HepG2 (cell line): ENCODE results near the gene SLC45A3. TPM values are rescaled to one million over a fixed set of nuclear protein-coding genes. Genes with fewer than 3 reads are reported as not detected.
A peak's percentile ranks its signal among the peaks of the same experiment; 100 is the strongest.

Source experiments
- CCDC6 ChIP-seq: sonication (generic); formaldehyde crosslinking; IDR thresholded peaks from 2 replicates; pipeline ENCODE4 v1.8.1; 2022; ENCODE audit warnings: mild to moderate bottlenecking, missing genetic modification reagents, moderate library complexity
- CHD4 ChIP-seq: fragments of 200-600 bp; sonication (generic); IDR thresholded peaks from 2 replicates; pipeline ENCODE4 v1.7.0; 2017; ENCODE audit warnings: mild to moderate bottlenecking, low read length, borderline replicate concordance
- ELF3 ChIP-seq: IDR thresholded peaks from 2 replicates; pipeline ENCODE4 v1.6.1; 2016; ENCODE audit warnings: missing genetic modification reagents, missing compliant biosample characterization
- EZH2 ChIP-seq: conservative IDR thresholded peaks from 2 replicates; pipeline ENCODE4 v1.6.1; 2012; ENCODE audit warnings: mild to moderate bottlenecking, low read depth, low read length, moderate library complexity
- FOXO1 ChIP-seq: sonication (generic); formaldehyde crosslinking; IDR thresholded peaks from 2 replicates; pipeline ENCODE4 v1.4.0; 2020; ENCODE audit warnings: missing genetic modification reagents
- KLF6 ChIP-seq: IDR thresholded peaks from 2 replicates; pipeline ENCODE4 v1.8.0; 2016; ENCODE audit warnings: missing biosample characterization, missing genetic modification reagents
- NCOR1 ChIP-seq: fragments of 200-600 bp; sonication (generic); IDR thresholded peaks from 2 replicates; pipeline ENCODE4 v1.7.0; 2017; ENCODE audit warnings: antibody characterized with exemption, low read length, borderline replicate concordance
- NFE2 ChIP-seq: sonication (generic); formaldehyde crosslinking; IDR thresholded peaks from 2 replicates; pipeline ENCODE4 v1.4.0; 2020; ENCODE audit warnings: missing genetic modification reagents
- SAFB2 ChIP-seq: sonication (generic); formaldehyde crosslinking; IDR thresholded peaks from 2 replicates; pipeline ENCODE4 v1.5.1; 2020; ENCODE audit warnings: missing genetic modification reagents, low read depth, mild to moderate bottlenecking, borderline replicate concordance
- ZBTB42 ChIP-seq: sonication (generic); formaldehyde crosslinking; IDR thresholded peaks from 2 replicates; pipeline ENCODE4 v1.5.0; 2020; ENCODE audit warnings: mild to moderate bottlenecking, missing genetic modification reagents
- ZFP82 ChIP-seq: sonication (generic); formaldehyde crosslinking; IDR thresholded peaks from 2 replicates; pipeline ENCODE4 v1.5.1; 2020; ENCODE audit warnings: mild to moderate bottlenecking, missing genetic modification reagents, borderline replicate concordance
- ZNF20 ChIP-seq: sonication (generic); formaldehyde crosslinking; IDR thresholded peaks from 2 replicates; pipeline ENCODE4 v1.4.0; 2020; ENCODE audit warnings: mild to moderate bottlenecking, moderate library complexity, missing genetic modification reagents
- ZNF253 ChIP-seq: sonication (generic); formaldehyde crosslinking; IDR thresholded peaks from 2 replicates; pipeline ENCODE4 v1.8.0; 2022; ENCODE audit warnings: mild to moderate bottlenecking, missing genetic modification reagents, borderline replicate concordance
- ZNF569 ChIP-seq: sonication (generic); formaldehyde crosslinking; IDR thresholded peaks from 2 replicates; pipeline ENCODE4 v1.5.0; 2020; ENCODE audit warnings: mild to moderate bottlenecking, missing genetic modification reagents, moderate library complexity, borderline replicate concordance
- polyA plus RNA-seq, 8 experiments: library from polyadenylated mRNA; depleted of rRNA in 3 of 8; stranded (reverse) in 7 of 8; unstranded in 1 of 8; fragments of >200 nt; fragmentation: Illumina TruSeq in 4 of 8; extraction: Trizol in 4 of 8; gene quantifications; 2 replicates each; pipeline versions ENCODE4 v1.2.1 to v1.2.3, GENCODE V29; 2011 to 2016; ENCODE audit warnings: low read depth in 4 of 8, missing spikeins in 1 of 8, mixed read lengths in 1 of 8; ENCODE audit not compliant: insufficient read depth in 1 of 8
- total RNA-seq, 5 experiments: library from RNA; depleted of rRNA; stranded (reverse); fragments of >200 nt; fragmentation: Illumina TruSeq; extraction: Trizol; gene quantifications; 2 replicates each; pipeline ENCODE4 v1.2.3, GENCODE V29; 2016; ENCODE audit warnings: low read depth in 1 of 5
- TF ChIP-seq, protein P1 (sequence below): sonication (generic); formaldehyde crosslinking; IDR thresholded peaks from 2 replicates; pipeline ENCODE4 v1.4.0; 2020; ENCODE audit warnings: missing genetic modification reagents, borderline replicate concordance
- TF ChIP-seq, protein P2 (sequence below): sonication (generic); formaldehyde crosslinking; IDR thresholded peaks from 2 replicates; pipeline ENCODE4 v1.5.1; 2020; ENCODE audit warnings: missing genetic modification reagents, mild to moderate bottlenecking, borderline replicate concordance
- TF ChIP-seq, protein P3 (sequence below): sonication (generic); formaldehyde crosslinking; IDR thresholded peaks from 2 replicates; pipeline ENCODE4; 2020; ENCODE audit warnings: missing genetic modification reagents, mild to moderate bottlenecking, borderline replicate concordance

Gene SLC45A3
- total and polyA plus RNA-seq, 2 of the 13 experiments (the other 11 are each of a cell fraction or from before 2014, with no cell fraction given): 3.4 to 4.1 TPM

DNA sequence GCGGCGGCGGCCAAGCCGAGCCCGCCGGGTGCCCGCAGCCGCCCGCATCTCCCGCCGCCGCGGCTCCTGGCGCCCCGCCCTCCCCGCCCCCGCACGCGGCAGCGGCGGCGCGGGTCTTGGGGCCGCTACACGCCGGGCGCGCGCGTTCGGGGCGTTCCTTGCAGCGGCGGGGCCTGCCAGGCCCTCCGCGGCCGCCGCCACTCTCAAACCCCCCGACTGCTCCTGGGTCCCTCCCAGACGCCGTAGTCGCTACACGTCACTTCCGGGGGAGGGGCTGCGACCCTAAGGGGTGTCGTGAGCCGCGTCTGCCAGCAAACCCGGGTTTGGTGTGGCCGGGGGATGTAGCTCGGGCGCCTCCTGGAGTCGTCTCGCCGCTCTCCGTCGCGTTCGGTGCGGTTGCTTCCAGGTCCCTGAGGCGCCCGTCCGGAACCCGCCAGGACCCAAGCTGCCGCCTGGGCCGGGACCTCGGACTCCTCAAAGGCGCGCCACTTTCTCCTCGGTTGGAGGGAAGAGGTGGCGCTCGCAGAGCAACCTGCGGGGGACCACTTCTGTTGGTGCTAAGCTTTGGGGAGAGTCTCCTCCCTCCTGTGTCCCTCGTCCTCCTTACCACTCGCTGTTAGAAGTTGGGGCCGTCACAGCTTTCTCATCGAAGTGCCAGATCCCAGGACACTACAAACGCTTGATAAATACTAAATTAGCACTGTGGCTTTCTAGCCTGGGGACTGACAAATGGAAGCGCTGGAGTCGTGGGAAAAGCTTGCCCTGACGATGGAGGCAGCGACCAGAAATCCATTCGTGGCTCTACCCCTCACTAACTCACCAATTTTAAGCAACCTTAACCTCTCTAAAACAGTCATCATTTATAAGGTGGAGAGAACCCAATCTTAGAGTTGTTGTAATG lies 48.3 kb downstream of the SLC45A3 start, which contains the start of gene ELK4 (continued):
- TF ChIP-seq, protein P1, sequence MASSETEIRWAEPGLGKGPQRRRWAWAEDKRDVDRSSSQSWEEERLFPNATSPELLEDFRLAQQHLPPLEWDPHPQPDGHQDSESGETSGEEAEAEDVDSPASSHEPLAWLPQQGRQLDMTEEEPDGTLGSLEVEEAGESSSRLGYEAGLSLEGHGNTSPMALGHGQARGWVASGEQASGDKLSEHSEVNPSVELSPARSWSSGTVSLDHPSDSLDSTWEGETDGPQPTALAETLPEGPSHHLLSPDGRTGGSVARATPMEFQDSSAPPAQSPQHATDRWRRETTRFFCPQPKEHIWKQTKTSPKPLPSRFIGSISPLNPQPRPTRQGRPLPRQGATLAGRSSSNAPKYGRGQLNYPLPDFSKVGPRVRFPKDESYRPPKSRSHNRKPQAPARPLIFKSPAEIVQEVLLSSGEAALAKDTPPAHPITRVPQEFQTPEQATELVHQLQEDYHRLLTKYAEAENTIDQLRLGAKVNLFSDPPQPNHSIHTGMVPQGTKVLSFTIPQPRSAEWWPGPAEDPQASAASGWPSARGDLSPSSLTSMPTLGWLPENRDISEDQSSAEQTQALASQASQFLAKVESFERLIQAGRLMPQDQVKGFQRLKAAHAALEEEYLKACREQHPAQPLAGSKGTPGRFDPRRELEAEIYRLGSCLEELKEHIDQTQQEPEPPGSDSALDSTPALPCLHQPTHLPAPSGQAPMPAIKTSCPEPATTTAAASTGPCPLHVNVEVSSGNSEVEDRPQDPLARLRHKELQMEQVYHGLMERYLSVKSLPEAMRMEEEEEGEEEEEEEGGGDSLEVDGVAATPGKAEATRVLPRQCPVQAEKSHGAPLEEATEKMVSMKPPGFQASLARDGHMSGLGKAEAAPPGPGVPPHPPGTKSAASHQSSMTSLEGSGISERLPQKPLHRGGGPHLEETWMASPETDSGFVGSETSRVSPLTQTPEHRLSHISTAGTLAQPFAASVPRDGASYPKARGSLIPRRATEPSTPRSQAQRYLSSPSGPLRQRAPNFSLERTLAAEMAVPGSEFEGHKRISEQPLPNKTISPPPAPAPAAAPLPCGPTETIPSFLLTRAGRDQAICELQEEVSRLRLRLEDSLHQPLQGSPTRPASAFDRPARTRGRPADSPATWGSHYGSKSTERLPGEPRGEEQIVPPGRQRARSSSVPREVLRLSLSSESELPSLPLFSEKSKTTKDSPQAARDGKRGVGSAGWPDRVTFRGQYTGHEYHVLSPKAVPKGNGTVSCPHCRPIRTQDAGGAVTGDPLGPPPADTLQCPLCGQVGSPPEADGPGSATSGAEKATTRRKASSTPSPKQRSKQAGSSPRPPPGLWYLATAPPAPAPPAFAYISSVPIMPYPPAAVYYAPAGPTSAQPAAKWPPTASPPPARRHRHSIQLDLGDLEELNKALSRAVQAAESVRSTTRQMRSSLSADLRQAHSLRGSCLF (CRISPR knock-in tag): no peak; the same call in 1 of the 2 replicates
- TF ChIP-seq KLF6 (CRISPR knock-in tag) (peak; percentile 66; the same call in 1 of the 2 replicates), SAFB2 (CRISPR knock-in tag) (peak; percentile 75), ZNF20 (no peak), FOXO1 (CRISPR knock-in tag) (peak; percentile 45; the same call in 1 of the 2 replicates), CCDC6 (peak; percentile 58; the same call in 1 of the 2 replicates), NCOR1 (no peak), ELF3 (CRISPR knock-in tag) (peak; percentile 71), CHD4 (no peak), EZH2 (no peak), ZFP82 (no peak), ZNF569 (CRISPR knock-in tag) (no peak), NFE2 (no peak), ZBTB42 (CRISPR knock-in tag) (no peak), ZNF253 (0 out of 2 replicates have a peak, but pooled peaks have one; percentile 49)
- TF ChIP-seq, protein P2, sequence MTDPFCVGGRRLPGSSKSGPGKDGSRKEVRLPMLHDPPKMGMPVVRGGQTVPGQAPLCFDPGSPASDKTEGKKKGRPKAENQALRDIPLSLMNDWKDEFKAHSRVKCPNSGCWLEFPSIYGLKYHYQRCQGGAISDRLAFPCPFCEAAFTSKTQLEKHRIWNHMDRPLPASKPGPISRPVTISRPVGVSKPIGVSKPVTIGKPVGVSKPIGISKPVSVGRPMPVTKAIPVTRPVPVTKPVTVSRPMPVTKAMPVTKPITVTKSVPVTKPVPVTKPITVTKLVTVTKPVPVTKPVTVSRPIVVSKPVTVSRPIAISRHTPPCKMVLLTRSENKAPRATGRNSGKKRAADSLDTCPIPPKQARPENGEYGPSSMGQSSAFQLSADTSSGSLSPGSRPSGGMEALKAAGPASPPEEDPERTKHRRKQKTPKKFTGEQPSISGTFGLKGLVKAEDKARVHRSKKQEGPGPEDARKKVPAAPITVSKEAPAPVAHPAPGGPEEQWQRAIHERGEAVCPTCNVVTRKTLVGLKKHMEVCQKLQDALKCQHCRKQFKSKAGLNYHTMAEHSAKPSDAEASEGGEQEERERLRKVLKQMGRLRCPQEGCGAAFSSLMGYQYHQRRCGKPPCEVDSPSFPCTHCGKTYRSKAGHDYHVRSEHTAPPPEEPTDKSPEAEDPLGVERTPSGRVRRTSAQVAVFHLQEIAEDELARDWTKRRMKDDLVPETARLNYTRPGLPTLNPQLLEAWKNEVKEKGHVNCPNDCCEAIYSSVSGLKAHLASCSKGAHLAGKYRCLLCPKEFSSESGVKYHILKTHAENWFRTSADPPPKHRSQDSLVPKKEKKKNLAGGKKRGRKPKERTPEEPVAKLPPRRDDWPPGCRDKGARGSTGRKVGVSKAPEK (CRISPR knock-in tag): no peak
- TF ChIP-seq, protein P3, sequence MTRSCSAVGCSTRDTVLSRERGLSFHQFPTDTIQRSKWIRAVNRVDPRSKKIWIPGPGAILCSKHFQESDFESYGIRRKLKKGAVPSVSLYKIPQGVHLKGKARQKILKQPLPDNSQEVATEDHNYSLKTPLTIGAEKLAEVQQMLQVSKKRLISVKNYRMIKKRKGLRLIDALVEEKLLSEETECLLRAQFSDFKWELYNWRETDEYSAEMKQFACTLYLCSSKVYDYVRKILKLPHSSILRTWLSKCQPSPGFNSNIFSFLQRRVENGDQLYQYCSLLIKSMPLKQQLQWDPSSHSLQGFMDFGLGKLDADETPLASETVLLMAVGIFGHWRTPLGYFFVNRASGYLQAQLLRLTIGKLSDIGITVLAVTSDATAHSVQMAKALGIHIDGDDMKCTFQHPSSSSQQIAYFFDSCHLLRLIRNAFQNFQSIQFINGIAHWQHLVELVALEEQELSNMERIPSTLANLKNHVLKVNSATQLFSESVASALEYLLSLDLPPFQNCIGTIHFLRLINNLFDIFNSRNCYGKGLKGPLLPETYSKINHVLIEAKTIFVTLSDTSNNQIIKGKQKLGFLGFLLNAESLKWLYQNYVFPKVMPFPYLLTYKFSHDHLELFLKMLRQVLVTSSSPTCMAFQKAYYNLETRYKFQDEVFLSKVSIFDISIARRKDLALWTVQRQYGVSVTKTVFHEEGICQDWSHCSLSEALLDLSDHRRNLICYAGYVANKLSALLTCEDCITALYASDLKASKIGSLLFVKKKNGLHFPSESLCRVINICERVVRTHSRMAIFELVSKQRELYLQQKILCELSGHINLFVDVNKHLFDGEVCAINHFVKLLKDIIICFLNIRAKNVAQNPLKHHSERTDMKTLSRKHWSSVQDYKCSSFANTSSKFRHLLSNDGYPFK (CRISPR knock-in tag): peak; percentile 38; the same call in 1 of the 2 replicates
